A172 (cell line): ENCODE data around the gene HPGD. TPM values are rescaled to one million over a fixed set of nuclear protein-coding genes. Genes with fewer than 3 reads are reported as not detected.

Experiments
- DNase-seq: peaks from one replicate; pipeline ENCODE4 v3.0.0-alpha.2; 2015; ENCODE audit warnings: low spot score
- total RNA-seq: library from RNA; depleted of rRNA; stranded (reverse); fragments of >200 nt; shearing (Covaris generic); gene quantifications from 2 replicates; pipeline ENCODE4 v1.2.3, GENCODE V29; 2014; rRNA removed

Gene HPGD
- total RNA-seq, 1 experiment from 2014 or later = 1.0 TPM

GRCh38 chr4:174474457-174475075, 47.7 kb downstream of the HPGD start:
- no peak for DNase-seq

DNA sequence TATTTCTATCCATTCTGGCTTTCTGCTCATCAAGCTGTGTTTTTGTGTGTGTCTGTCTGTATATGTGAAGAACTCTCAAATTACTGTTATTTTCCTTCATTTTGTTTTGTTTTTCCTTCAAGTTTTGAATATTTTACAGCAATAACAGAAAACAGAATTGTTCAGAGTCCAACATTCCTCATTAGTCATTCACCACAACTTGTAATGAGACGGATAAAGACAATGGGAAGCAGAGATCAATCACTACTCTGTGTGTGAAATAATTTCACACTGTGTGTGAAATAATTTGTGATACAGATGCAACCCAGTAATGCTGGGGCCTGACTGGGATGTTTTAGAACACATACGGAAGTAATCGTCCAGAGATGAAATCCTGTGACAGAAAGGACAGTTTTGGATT, 55.2 kb downstream of the HPGD start:
- DNase-seq = no peak

- no peak for DNase-seq
Measured at GRCh38 chr4:174464949-174465348, 57.3 kb downstream of the HPGD start.

DNA sequence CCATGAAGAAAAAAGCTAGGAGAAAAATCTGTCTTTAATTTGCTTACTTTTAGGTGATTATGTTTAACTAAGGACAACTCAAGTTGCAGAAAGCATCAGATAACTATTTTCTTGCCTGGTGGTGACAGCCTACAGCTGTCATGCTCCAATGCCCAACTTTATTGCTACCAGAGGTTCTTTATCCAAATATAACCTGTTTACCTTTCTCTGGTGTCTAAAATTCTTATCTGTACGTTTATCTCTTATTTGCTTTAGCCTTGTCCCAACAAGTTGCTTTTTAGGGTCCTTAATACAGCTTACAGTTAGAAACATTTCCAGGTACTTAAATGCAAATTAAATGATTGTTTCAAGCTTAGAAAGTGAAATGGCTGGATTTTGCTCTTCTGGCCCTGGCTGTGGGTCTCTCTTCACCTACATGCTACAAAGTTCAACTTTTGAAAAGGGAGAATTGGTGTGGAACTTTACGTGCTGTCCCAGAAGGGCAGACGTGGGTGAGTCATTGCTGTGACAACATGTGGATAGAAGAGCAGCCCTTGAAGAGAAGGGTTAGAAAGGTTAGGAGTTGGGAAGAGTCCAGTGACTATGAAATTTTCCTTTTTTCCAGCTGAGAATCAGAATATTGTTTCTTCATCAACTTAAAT, 60.7 kb downstream of the HPGD start:
- DNase-seq = no peak

DNA sequence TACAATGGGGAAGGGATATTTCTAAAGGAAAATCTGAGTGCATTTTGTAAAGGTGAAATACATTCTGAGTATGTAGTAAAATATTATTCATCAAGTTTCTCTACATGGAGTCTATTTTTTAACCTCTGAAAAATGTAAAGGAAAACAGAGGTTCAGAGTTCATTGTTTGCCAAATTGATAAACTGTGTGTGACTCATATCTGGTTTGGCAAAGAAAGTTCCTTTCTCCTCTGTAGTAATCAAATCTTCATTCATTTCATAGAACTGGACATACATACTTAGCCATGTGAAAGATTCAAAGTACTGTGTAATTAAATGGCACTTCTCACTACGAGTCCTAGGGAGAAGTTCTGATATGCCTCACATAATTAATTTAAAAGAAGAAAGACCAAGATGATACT, 61.6 kb downstream of the HPGD start:
- DNase-seq = no peak

GRCh38 chr4:174457468-174457867, 64.8 kb downstream of the HPGD start:
- no peak for DNase-seq

GRCh38 chr4:174454815-174455473, 67.3 kb downstream of the HPGD start:
- DNase-seq = no peak

GRCh38 chr4:174451718-174452296, 70.5 kb downstream of the HPGD start:
- DNase-seq = no peak

GRCh38 chr4:174450786-174451125, 71.5 kb downstream of the HPGD start:
- DNase-seq = no peak

GRCh38 chr4:174449944-174450785, 72.1 kb downstream of the HPGD start:
- no peak for DNase-seq

DNA sequence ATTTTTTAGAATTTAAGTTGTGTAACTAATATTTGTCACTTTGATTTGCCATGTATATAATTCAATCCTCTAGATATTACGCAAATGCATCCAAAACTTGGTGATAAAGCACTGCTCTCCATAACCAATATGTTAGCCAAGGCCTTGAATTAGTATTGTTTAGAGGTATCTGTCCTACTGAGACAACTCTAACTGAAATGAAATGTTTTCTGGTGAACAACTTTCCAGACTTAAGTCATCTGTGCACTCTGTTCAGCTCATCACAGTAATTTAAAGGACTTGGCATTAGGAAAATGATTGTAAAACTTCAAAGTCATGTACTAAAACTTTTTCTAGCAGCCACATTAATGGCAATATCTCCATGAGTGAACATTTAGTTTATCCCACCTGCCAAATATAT, 73.1 kb downstream of the HPGD start:
- DNase-seq = no peak

- no peak for DNase-seq
Measured at GRCh38 chr4:174444390-174444789, 77.9 kb downstream of the HPGD start.

Other genes with a start within 250 kb of the HPGD start
- gene FBXO8, start 238.8 kb downstream of the HPGD start, total RNA-seq = 13.9 and 21.8 TPM in 2 replicates
- 14.1 and 18.2 TPM in 2 replicates for gene CEP44, start 238.6 kb downstream of the HPGD start, total RNA-seq